ENCODE data around the gene PLXDC1.

GRCh38 chr17:39114723-39115122 lies 36.7 kb downstream of the PLXDC1 start:
- no peak for TF ChIP-seq ZNF274 (IDR thresholded peaks at IDR 0.05; ENCODE audit: low read depth, low read length)
- TF ChIP-seq YY1 (IDR thresholded peaks at IDR 0.05; ENCODE audit: insufficient read depth, insufficient read length) = no peak
- no peak for TF ChIP-seq SUZ12 (IDR thresholded peaks at IDR 0.05; ENCODE audit: extremely low read depth, insufficient read depth, insufficient read length)

All from NT2/D1 (cell line).